MCF 10A (cell line): Measurements from ENCODE around the gene KRTAP10-6. TPM values are rescaled to one million over a fixed set of nuclear protein-coding genes. Genes with fewer than 3 reads are reported as not detected.

Experiments
- BruUV-seq: library from RNA; stranded (reverse); fragments of 400-500 nt; replicated peaks from 2 replicates; lab custom pipeline; 2021; lab: Mats Ljungman, UMichigan
- CTCF ChIA-PET: fragments of 300-600 bp; sonication (Branson Sonifier 250); formaldehyde crosslinking; extraction: SDS; loops from one replicate; lab custom pipeline; 2021; ENCODE audit warnings: antibody characterized with exemption, inconsistent platforms; lab: Yijun Ruan, JAX
- POLR2A ChIA-PET: fragments of 300-600, 350-650 bp; sonication (Branson Sonifier 250); formaldehyde crosslinking; extraction: SDS; loops from one replicate; lab custom pipeline; 2020; ENCODE audit warnings: antibody characterized with exemption, inconsistent platforms; lab: Yijun Ruan, JAX
- DNase-seq: peaks from one replicate; pipeline ENCODE4 v3.0.0-alpha.2; 2018; ENCODE audit not compliant: unreplicated experiment
- H3K27ac Mint-ChIP-seq: one replicate; pipeline ENCODE4 v1.8.0; 2022; ENCODE audit warnings: mild to moderate bottlenecking, low read depth, mixed read lengths; ENCODE audit not compliant: unreplicated experiment
- H3K27me3 Mint-ChIP-seq: one replicate; pipeline ENCODE4 v1.8.0; 2022; ENCODE audit warnings: mixed read lengths; ENCODE audit not compliant: insufficient read depth, unreplicated experiment
- H3K36me3 Mint-ChIP-seq: one replicate; pipeline ENCODE4 v1.8.0; 2022; ENCODE audit warnings: mild to moderate bottlenecking, moderate library complexity, mixed read lengths; ENCODE audit not compliant: insufficient read depth, unreplicated experiment
- H3K4me1 Mint-ChIP-seq: one replicate; pipeline ENCODE4 v1.8.0; 2022; ENCODE audit warnings: mixed read lengths; ENCODE audit not compliant: insufficient read depth, unreplicated experiment
- H3K4me3 Mint-ChIP-seq: one replicate; pipeline ENCODE4 v1.8.0; 2022; ENCODE audit warnings: mild to moderate bottlenecking, moderate library complexity, mixed read lengths; ENCODE audit not compliant: unreplicated experiment
- H3K9me3 Mint-ChIP-seq: one replicate; pipeline ENCODE4 v1.8.0; 2022; ENCODE audit warnings: mixed read lengths; ENCODE audit not compliant: unreplicated experiment
- intact Hi-C: fragments of 100-400 bp; cut with micrococcal nuclease; formaldehyde crosslinking; loops from 2 replicates; pipeline ENCODE4 v1.14.1; 2022
- total RNA-seq: library from RNA; stranded (reverse); gene quantifications from 2 replicates; pipeline ENCODE4 v1.2.3, GENCODE V29; 2022
- TF ChIP-seq, protein P1 (sequence below): fragments of 200-600 bp; IDR thresholded peaks from one replicate; pipeline ENCODE4 v1.8.0; 2022; ENCODE audit warnings: antibody characterized with exemption, mild to moderate bottlenecking; ENCODE audit not compliant: unreplicated experiment

KRTAP10-6 gene
- total RNA-seq, 1 experiment from 2014 or later = not detected

DNA sequence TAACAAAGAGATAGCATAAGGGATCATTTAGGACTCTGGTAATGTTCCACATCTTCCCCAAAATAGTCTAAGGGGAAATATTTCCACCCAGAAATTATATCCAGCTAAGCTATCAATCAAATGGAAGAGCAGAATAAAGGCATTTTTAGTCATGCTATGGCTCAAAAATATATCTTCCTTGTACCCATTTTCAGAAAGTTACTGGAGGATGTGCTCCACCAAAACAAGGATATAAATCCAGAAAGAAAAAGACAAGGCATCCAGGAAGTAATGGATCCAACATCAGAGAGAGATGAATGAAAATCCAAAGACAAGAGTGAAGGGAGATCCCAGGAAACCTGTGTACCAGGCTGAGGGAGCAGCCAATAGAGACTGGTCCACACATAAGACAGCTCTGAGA is 16.9 kb upstream of the KRTAP10-6 start:
- TF ChIP-seq, protein P1, sequence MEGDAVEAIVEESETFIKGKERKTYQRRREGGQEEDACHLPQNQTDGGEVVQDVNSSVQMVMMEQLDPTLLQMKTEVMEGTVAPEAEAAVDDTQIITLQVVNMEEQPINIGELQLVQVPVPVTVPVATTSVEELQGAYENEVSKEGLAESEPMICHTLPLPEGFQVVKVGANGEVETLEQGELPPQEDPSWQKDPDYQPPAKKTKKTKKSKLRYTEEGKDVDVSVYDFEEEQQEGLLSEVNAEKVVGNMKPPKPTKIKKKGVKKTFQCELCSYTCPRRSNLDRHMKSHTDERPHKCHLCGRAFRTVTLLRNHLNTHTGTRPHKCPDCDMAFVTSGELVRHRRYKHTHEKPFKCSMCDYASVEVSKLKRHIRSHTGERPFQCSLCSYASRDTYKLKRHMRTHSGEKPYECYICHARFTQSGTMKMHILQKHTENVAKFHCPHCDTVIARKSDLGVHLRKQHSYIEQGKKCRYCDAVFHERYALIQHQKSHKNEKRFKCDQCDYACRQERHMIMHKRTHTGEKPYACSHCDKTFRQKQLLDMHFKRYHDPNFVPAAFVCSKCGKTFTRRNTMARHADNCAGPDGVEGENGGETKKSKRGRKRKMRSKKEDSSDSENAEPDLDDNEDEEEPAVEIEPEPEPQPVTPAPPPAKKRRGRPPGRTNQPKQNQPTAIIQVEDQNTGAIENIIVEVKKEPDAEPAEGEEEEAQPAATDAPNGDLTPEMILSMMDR = no peak
- Mint-ChIP-seq H3K27ac (no peak overlapping the region), H3K36me3 (peaks cover under 1% of the 10 kb centered on the region), H3K4me3 (no peak overlapping the region), H3K9me3 (peaks cover 25% of the 10 kb centered on the region), H3K27me3 (peaks cover 69% of the 10 kb centered on the region), H3K4me1 (no peaks in the 10 kb centered on the region)
- intact Hi-C loops = no loop called here
- POLR2A ChIA-PET = no interaction called here
- BruUV-seq = no TSS peak
- CTCF ChIA-PET = no interaction called here
- DNase-seq = no peak

DNA sequence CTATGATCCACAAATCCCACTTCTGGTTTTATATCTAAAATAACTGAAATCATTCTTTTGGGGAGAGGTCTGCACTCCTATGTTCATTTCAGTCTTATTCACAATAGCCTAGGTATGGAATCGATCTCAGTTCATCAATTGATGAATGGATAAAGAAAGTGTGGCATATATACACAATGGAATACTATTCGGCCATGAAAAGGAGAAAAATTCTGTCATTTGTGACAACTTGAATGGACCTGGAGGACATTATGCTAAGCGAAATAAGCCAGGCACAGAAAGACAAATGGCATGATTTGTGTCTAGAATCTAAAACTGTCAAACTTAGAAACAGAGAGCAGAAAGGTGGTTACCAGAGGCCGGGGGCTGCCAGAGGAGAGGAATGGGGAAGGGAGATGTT is 14.2 kb upstream of the KRTAP10-6 start:
- TF ChIP-seq, protein P1 = no peak
- CTCF ChIA-PET = no interaction called here
- POLR2A ChIA-PET = no interaction called here
- BruUV-seq = no TSS peak
- H3K4me3 Mint-ChIP-seq = no peak overlapping the region
- no peaks in the 10 kb centered on the region for H3K4me1 Mint-ChIP-seq
- no peak overlapping the region for H3K27ac Mint-ChIP-seq
- intact Hi-C loops = no loop called here
- H3K36me3 Mint-ChIP-seq = peaks cover 5% of the 10 kb centered on the region
- peaks cover 17% of the 10 kb centered on the region for H3K9me3 Mint-ChIP-seq
- no peak for DNase-seq
- H3K27me3 Mint-ChIP-seq = peaks cover 70% of the 10 kb centered on the region

DNA sequence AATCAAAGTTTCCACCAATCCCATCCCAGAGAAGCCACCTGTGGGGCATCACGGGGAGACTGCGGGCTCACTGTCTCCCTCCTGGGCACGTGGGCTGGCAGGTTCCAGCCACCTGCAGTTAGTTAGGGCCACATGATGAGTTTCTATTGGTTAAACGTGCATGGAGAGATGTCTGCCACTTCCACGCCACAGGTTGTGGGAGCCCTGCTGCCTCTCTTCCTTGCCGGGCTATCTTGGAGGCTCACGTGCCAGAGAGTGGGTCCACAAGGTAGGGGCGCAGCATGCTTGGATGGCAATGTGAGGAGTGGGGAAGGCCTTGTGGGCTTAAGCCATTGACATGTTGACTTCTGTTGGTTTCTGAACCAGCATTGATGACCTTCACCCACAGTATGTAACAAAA is 11.6 kb upstream of the KRTAP10-6 start:
- peaks cover 66% of the 10 kb centered on the region for H3K27me3 Mint-ChIP-seq
- H3K4me3 Mint-ChIP-seq = no peak overlapping the region
- peaks cover 5% of the 10 kb centered on the region for H3K36me3 Mint-ChIP-seq
- TF ChIP-seq, protein P1 = no peak
- intact Hi-C loops = no loop called here
- DNase-seq = no peak
- H3K27ac Mint-ChIP-seq = no peak overlapping the region
- POLR2A ChIA-PET = no interaction called here
- no peaks in the 10 kb centered on the region for H3K4me1 Mint-ChIP-seq
- CTCF ChIA-PET = no interaction called here
- peaks cover 5% of the 10 kb centered on the region for H3K9me3 Mint-ChIP-seq
- BruUV-seq = no TSS peak

DNA sequence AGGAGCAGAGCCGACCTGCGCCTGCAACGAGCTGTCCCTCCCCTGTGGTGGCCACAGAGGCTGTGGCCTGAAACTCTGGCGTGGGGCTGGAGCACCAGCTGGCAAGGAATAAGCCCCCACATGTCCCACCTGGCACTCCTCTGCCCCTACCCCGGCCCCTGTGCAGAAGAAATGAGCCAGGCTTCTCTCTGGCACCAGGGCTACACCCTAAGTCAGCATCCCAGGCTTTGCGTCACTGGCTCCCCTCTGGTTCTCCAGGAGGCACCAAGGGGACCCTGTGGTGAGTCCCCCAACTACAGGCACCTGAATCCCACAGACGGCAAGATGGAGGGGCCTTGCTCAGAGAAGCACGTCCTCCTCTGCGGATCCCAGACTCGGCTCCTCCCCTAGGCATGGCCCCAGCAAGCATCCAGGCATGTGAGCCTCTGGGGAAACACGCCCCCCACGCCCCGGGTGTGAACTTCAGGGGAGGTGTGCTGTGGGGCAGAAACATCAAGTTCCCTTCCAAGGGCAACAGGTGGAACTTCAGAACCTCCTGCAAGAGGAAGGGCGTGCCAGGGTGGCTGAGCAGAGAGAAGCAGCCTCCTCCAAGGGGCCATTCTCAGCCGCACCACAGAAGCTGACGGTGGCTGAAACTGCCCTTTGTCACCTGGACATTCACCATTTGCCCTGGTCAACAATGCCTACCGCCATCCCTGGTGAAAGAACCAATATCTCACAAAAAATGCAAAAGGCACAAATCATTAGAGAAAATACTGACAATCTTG is 11.0 kb upstream of the KRTAP10-6 start:
- peaks cover 65% of the 10 kb centered on the region for H3K27me3 Mint-ChIP-seq
- no TSS peak for BruUV-seq
- TF ChIP-seq, protein P1 = no peak
- H3K27ac Mint-ChIP-seq = no peak overlapping the region
- no peaks in the 10 kb centered on the region for H3K4me1 Mint-ChIP-seq
- H3K9me3 Mint-ChIP-seq = peaks cover 7% of the 10 kb centered on the region
- ChIA-PET POLR2A (no interaction called here), CTCF (no interaction called here)
- DNase-seq = no peak
- H3K36me3 Mint-ChIP-seq = peaks cover 5% of the 10 kb centered on the region
- H3K4me3 Mint-ChIP-seq = no peak overlapping the region
- intact Hi-C loops = no loop called here
